GM19397 (cell line): ENCODE measurements around the gene CD8B2.
"Not testable (repeated sequence)": the region's sequence is repeated elsewhere in the genome, so short reads cannot be mapped to it uniquely, and the experiment has no call there.

Source experiments
- ATAC-seq: cut with Tn5 transposase; IDR thresholded peaks from one replicate; pipeline ENCODE4 v1.9.1; 2021; ENCODE audit warnings: mild to moderate bottlenecking, moderate library complexity; ENCODE audit not compliant: unreplicated experiment

CD8B2 gene

GRCh38 chr2:106547164-106547903 lies 60.2 kb downstream of the CD8B2 start:
- ATAC-seq: no peak

- ATAC-seq: no peak
Measured at GRCh38 chr2:106551417-106552130, 64.4 kb downstream of the CD8B2 start.

- no peak for ATAC-seq
Measured at GRCh38 chr2:106552921-106553320, 65.8 kb downstream of the CD8B2 start.

- no peak for ATAC-seq
Measured at GRCh38 chr2:106553321-106553720, 66.2 kb downstream of the CD8B2 start.

- no peak for ATAC-seq
Measured at GRCh38 chr2:106554411-106554810, 67.2 kb downstream of the CD8B2 start.

- ATAC-seq: no peak
Measured at GRCh38 chr2:106555053-106555452, 67.9 kb downstream of the CD8B2 start.

- not testable (repeated sequence) for ATAC-seq
Measured at GRCh38 chr2:106559786-106560185, 72.6 kb downstream of the CD8B2 start.

GRCh38 chr2:106560773-106561172 lies 73.6 kb downstream of the CD8B2 start:
- no peak for ATAC-seq

GRCh38 chr2:106561356-106561755 lies 74.2 kb downstream of the CD8B2 start:
- ATAC-seq: no peak

GRCh38 chr2:106561803-106562202 lies 74.6 kb downstream of the CD8B2 start:
- ATAC-seq: no peak

- ATAC-seq: no peak
Measured at GRCh38 chr2:106562268-106563186, 75.4 kb downstream of the CD8B2 start.

- ATAC-seq: no peak
Measured at GRCh38 chr2:106563195-106563594, 76.0 kb downstream of the CD8B2 start.

GRCh38 chr2:106565599-106565998 lies 78.4 kb downstream of the CD8B2 start:
- ATAC-seq: no peak

- no peak for ATAC-seq
Measured at GRCh38 chr2:106566050-106566449, 78.9 kb downstream of the CD8B2 start.

GRCh38 chr2:106566484-106566883 lies 79.3 kb downstream of the CD8B2 start:
- ATAC-seq: not testable (repeated sequence)

- no peak for ATAC-seq
Measured at GRCh38 chr2:106570316-106570715, 83.2 kb downstream of the CD8B2 start.
